Measurements from ENCODE around the gene IFNGR2.
"Not testable (repeated sequence)": the region's sequence is repeated elsewhere in the genome, so short reads cannot be mapped to it uniquely, and the experiment has no call there.

DNA sequence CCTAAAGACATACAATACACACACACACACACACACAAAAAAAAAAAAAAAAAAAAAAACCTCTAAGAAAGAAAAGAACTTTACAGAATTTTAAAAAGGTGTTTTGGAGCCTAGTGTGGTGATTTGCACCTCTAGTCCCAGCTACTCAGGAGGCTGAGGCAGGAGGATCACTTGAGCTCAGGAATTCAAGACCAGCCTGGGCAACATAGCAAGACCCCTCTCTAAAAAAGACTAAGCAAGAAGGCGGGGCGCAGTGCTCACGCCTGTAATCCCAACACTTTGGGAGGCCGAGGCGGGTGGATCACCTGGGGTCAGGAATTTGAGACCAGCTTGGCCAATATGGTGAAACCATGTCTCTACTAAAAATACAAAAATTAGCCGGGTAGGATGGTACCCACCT lies 43.4 kb downstream of the IFNGR2 start:
- TF ChIP-seq, protein P1, sequence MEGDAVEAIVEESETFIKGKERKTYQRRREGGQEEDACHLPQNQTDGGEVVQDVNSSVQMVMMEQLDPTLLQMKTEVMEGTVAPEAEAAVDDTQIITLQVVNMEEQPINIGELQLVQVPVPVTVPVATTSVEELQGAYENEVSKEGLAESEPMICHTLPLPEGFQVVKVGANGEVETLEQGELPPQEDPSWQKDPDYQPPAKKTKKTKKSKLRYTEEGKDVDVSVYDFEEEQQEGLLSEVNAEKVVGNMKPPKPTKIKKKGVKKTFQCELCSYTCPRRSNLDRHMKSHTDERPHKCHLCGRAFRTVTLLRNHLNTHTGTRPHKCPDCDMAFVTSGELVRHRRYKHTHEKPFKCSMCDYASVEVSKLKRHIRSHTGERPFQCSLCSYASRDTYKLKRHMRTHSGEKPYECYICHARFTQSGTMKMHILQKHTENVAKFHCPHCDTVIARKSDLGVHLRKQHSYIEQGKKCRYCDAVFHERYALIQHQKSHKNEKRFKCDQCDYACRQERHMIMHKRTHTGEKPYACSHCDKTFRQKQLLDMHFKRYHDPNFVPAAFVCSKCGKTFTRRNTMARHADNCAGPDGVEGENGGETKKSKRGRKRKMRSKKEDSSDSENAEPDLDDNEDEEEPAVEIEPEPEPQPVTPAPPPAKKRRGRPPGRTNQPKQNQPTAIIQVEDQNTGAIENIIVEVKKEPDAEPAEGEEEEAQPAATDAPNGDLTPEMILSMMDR (conservative IDR thresholded peaks at IDR 0.05 in 1 of 2, IDR thresholded peaks at IDR 0.05 in 1 of 2; ENCODE audit: low read depth in 1 of 2, low read length in 2 of 2), result not testable (repeated sequence)
- not testable (repeated sequence) for TF ChIP-seq EZH2 (IDR thresholded peaks at IDR 0.05; ENCODE audit: low read length, missing control alignments)
